H1 (cell line): ENCODE measurements around the gene CELSR1. TPM values are rescaled to one million over a fixed set of nuclear protein-coding genes. Genes with fewer than 3 reads are reported as not detected.

ENCODE experiments used
- CTCF ChIA-PET: fragments of 300-600 bp; sonication (Branson Sonifier 250); formaldehyde crosslinking; loops from one replicate; lab custom pipeline; 2021; ENCODE audit not compliant: partially characterized antibody; lab: Charles Lee
- POLR2A ChIA-PET: fragments of 300-600 bp; sonication (Branson Sonifier 250); formaldehyde crosslinking; loops from one replicate; lab custom pipeline; 2021; ENCODE audit warnings: inconsistent platforms; ENCODE audit not compliant: partially characterized antibody; lab: Charles Lee
- DNase-seq, 2 experiments: peaks; one replicate each; pipeline versions ENCODE4 v3.0.0 to v3.0.0-alpha.2; 2010 to 2022; ENCODE audit warnings: low spot score in 2 of 2, low read depth in 1 of 2, mixed read lengths in 1 of 2
- FAIRE-seq: peaks from 2 replicates; lab custom pipeline; 2011; peaks lifted over from hg19 to GRCh38; lab: Jason Lieb, UNC
- H2AFZ ChIP-seq: 2 replicates; pipeline ENCODE4 v1.8.1; 2012; ENCODE audit warnings: low read length, inconsistent platforms
- H2AK5ac ChIP-seq: 2 replicates; pipeline ENCODE4 v1.6.1; 2013; ENCODE audit warnings: low read depth, low read length
- H2BK120ac ChIP-seq: replicated peaks from 2 replicates; pipeline ENCODE3; 2013; ENCODE audit warnings: low read depth, low read length, inconsistent platforms
- H2BK12ac ChIP-seq: 2 replicates; pipeline ENCODE4 v1.6.1; 2013; ENCODE audit warnings: low read depth, low read length
- H2BK15ac ChIP-seq: 2 replicates; pipeline ENCODE4 v1.6.1; 2013; ENCODE audit warnings: low read length
- H2BK20ac ChIP-seq: 2 replicates; pipeline ENCODE4 v1.6.1; 2013; ENCODE audit warnings: low read length
- H2BK5ac ChIP-seq: 2 replicates; pipeline ENCODE4 v1.6.1; 2013; ENCODE audit warnings: low read depth, low read length
- H3K14ac ChIP-seq: 2 replicates; pipeline ENCODE4 v1.6.1; 2013; ENCODE audit warnings: inconsistent platforms; ENCODE audit not compliant: insufficient read length
- H3K18ac ChIP-seq: 2 replicates; pipeline ENCODE4 v1.6.1; 2013; ENCODE audit warnings: low read length; ENCODE audit errors: extremely low read depth
- H3K23ac ChIP-seq: 2 replicates; pipeline ENCODE4 v1.6.1; 2013; ENCODE audit warnings: inconsistent platforms; ENCODE audit not compliant: insufficient read length
- H3K23me2 ChIP-seq: 2 replicates; pipeline ENCODE4 v1.6.1; 2013; ENCODE audit warnings: low read depth, low read length
- H3K27ac ChIP-seq: 2 replicates; pipeline ENCODE4 v1.6.1; 2011; ENCODE audit warnings: low read depth, low read length, inconsistent platforms
- H3K27me3 ChIP-seq, 4 experiments: replicated peaks in 1 of 4; 1 replicate in 1 of 4; 2 replicates in 3 of 4; pipeline versions ENCODE4 v1.6.1 to v1.8.1; 2011 to 2013; ENCODE audit warnings: low read length in 3 of 4, mild to moderate bottlenecking in 3 of 4, inconsistent platforms in 2 of 4, mixed read lengths in 2 of 4, moderate library complexity in 1 of 4; ENCODE audit not compliant: control insufficient read depth in 3 of 4, insufficient read depth in 3 of 4; ENCODE audit errors: extremely low read depth in 1 of 4
- H3K36me3 ChIP-seq, 4 experiments: 2 replicates each; pipeline versions ENCODE4 v1.6.1 to v1.8.1; 2011 to 2013; ENCODE audit warnings: mild to moderate bottlenecking in 4 of 4, low read length in 3 of 4, moderate library complexity in 2 of 4, control low read depth in 1 of 4, inconsistent platforms in 1 of 4; ENCODE audit not compliant: insufficient read depth in 4 of 4, control insufficient read depth in 2 of 4
- H3K4ac ChIP-seq: replicated peaks from 2 replicates; pipeline ENCODE3; 2013; ENCODE audit warnings: low read length, low read depth, mixed read lengths, inconsistent platforms; ENCODE audit not compliant: insufficient read length
- H3K4me1 ChIP-seq, 4 experiments: replicated peaks in 1 of 4; 1 replicate in 1 of 4; 2 replicates in 3 of 4; pipeline versions ENCODE4 v1.6.1 to v1.8.1; 2011 to 2013; ENCODE audit warnings: low read length in 3 of 4, inconsistent platforms in 2 of 4, mixed read lengths in 1 of 4; ENCODE audit not compliant: insufficient read depth in 4 of 4, control insufficient read depth in 3 of 4
- H3K4me2 ChIP-seq, 2 experiments: 2 replicates each; pipeline versions ENCODE4 v1.6.1 to v1.8.1; 2011 to 2013; ENCODE audit warnings: low read depth in 2 of 2, low read length in 2 of 2, control low read depth in 1 of 2, inconsistent platforms in 1 of 2, mild to moderate bottlenecking in 1 of 2; ENCODE audit not compliant: insufficient read depth in 1 of 2
- H3K4me3 ChIP-seq, 4 experiments: fragments of 200-600, 300-600 bp in 1 of 4; sonication (generic), shearing (Covaris generic), sonication (Bioruptor Twin) in 1 of 4; 2 replicates each; pipeline versions ENCODE4 v1.5.1 to v1.8.1; 2011 to 2016; ENCODE audit warnings: low read length in 4 of 4, low read depth in 3 of 4, control low read depth in 2 of 4, inconsistent platforms in 2 of 4, mild to moderate bottlenecking in 2 of 4, mixed read lengths in 1 of 4, moderate library complexity in 1 of 4; ENCODE audit not compliant: insufficient read depth in 2 of 4; ENCODE audit errors: extremely low read depth in 1 of 4
- H3K56ac ChIP-seq: replicated peaks from 2 replicates; pipeline ENCODE3; 2013; ENCODE audit warnings: low read depth, mild to moderate bottlenecking, mixed read lengths, low read length, inconsistent platforms; ENCODE audit not compliant: insufficient read length
- H3K79me1 ChIP-seq: 2 replicates; pipeline ENCODE4 v1.6.1; 2013; ENCODE audit warnings: low read depth, low read length, control low read depth
- H3K79me2 ChIP-seq, 2 experiments: 2 replicates each; pipeline versions ENCODE4 v1.6.1 to v1.8.1; 2012 to 2013; ENCODE audit warnings: low read length in 2 of 2, mild to moderate bottlenecking in 2 of 2, inconsistent platforms in 1 of 2; ENCODE audit not compliant: insufficient read depth in 2 of 2, control insufficient read depth in 1 of 2
- H3K9ac ChIP-seq, 4 experiments: replicated peaks in 1 of 4; 1 replicate in 1 of 4; 2 replicates in 3 of 4; pipeline versions ENCODE4 v1.6.1 to v1.8.1; 2011 to 2013; ENCODE audit warnings: low read depth in 3 of 4, low read length in 3 of 4, control low read depth in 2 of 4, mild to moderate bottlenecking in 2 of 4, moderate library complexity in 2 of 4, inconsistent platforms in 1 of 4; ENCODE audit errors: extremely low read depth in 1 of 4
- H3K9me3 ChIP-seq, 2 experiments: 2 replicates each; pipeline versions ENCODE4 v1.6.1 to v1.8.1; 2012 to 2013; ENCODE audit warnings: mild to moderate bottlenecking in 2 of 2, moderate library complexity in 2 of 2, control low read depth in 1 of 2, inconsistent platforms in 1 of 2, low read depth in 1 of 2, low read length in 1 of 2, mixed read lengths in 1 of 2; ENCODE audit not compliant: insufficient read depth in 2 of 2
- H4K20me1 ChIP-seq, 2 experiments: replicated peaks in 1 of 2; 2 replicates each; pipeline versions ENCODE3 to v1.8.1; 2011 to 2013; ENCODE audit warnings: inconsistent platforms in 2 of 2, low read length in 2 of 2, mild to moderate bottlenecking in 1 of 2; ENCODE audit not compliant: insufficient read depth in 2 of 2, control insufficient read depth in 1 of 2
- H4K5ac ChIP-seq: 2 replicates; pipeline ENCODE4 v1.6.1; 2013; ENCODE audit warnings: low read length, low read depth, mixed read lengths, inconsistent platforms; ENCODE audit not compliant: insufficient read length
- H4K8ac ChIP-seq: 2 replicates; pipeline ENCODE4 v1.8.0; 2013; ENCODE audit warnings: mild to moderate bottlenecking, moderate library complexity, low read length, inconsistent platforms; ENCODE audit not compliant: insufficient read depth; ENCODE audit errors: extremely low read depth
- H4K91ac ChIP-seq: replicated peaks from 2 replicates; pipeline ENCODE3; 2013; ENCODE audit warnings: low read length, mixed read lengths, inconsistent platforms; ENCODE audit not compliant: insufficient read length
- CEBPB ChIP-seq: IDR thresholded peaks from 2 replicates; pipeline ENCODE4 v1.6.1; 2012; ENCODE audit warnings: low read depth, low read length
- NANOG ChIP-seq: IDR thresholded peaks from 2 replicates; pipeline ENCODE4 v1.6.1; 2011; ENCODE audit warnings: low read length, low read depth, mild to moderate bottlenecking, inconsistent platforms; ENCODE audit not compliant: insufficient read depth, poor library complexity, severe bottlenecking
- SIRT6 ChIP-seq: IDR thresholded peaks from one replicate; pipeline ENCODE4 v1.7.1; 2012; ENCODE audit warnings: low read length, inconsistent platforms
- SP4 ChIP-seq: IDR thresholded peaks from 2 replicates; pipeline ENCODE4 v1.6.1; 2012; ENCODE audit warnings: low read length, inconsistent platforms
- TAF7 ChIP-seq: optimal IDR thresholded peaks from 2 replicates; pipeline ENCODE3; 2011; ENCODE audit warnings: low read depth, mild to moderate bottlenecking, inconsistent platforms, low read length, moderate library complexity, borderline replicate concordance
- WGBS, 2 experiments: shearing (Covaris generic) in 1 of 2; methylation state at CpG; one replicate each; pipeline versions ENCODE4 v1.1.6 to v1.1.7; 2013 to 2015; ENCODE audit warnings: low lambda C conversion rate in 2 of 2, mixed read lengths in 2 of 2, inconsistent platforms in 1 of 2, low coverage in 1 of 2, missing lambda C conversion rate in 1 of 2; ENCODE audit not compliant: insufficient replicate concordance in 2 of 2, insufficient coverage in 1 of 2, insufficient read length in 1 of 2; ENCODE audit errors: extremely low coverage in 1 of 2, missing lambda C conversion rate in 1 of 2; 5-methylcytosine and 5-hydroxymethylcytosine counted together
- polyA plus RNA-seq, 7 experiments: library from polyadenylated mRNA; depleted of rRNA in 3 of 7; stranded (reverse) in 5 of 7; unstranded in 2 of 7; fragments of >200 nt in 5 of 7; fragments of 200-250 nt in 2 of 7; gene quantifications; 1 replicate in 5 of 7; 2 replicates in 1 of 7; 4 replicates in 1 of 7; pipeline versions ENCODE4 v1.2.1 to v1.2.3, GENCODE V29; 2011 to 2013; ENCODE audit warnings: missing spikeins in 2 of 7, mixed read lengths in 2 of 7
- total RNA-seq: library from RNA; stranded (reverse); fragmentation: NEBNext Ultra II Directional; extraction: Animal tissue kit (Norgen Biotek cat#: 25700); gene quantifications from 2 replicates; pipeline ENCODE4 v1.2.1, GENCODE V29; 2021

Gene CELSR1
- total and polyA plus RNA-seq, 2 of the 8 experiments (the other 6 are each of a cell fraction or from before 2014, with no cell fraction given) = 9.0 to 12.4 TPM

DNA sequence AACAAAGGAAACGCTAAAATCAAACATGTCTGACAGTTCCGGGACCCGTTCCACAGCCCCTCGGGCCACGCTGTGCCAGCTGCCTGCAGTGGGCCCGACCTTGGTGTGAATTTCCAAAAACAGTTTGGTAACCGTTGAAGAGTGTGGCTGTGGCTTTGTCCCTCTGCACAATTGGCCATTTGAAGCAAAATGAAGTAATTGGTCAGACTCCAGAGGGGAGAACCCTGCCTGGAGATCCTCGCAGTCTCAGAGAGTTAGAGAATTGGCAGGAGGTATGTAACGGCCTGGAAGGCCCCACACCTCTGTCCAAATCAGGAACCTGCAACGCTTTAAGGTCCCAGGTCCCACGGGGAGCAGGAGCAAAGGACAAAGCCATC, 175.6 kb downstream of the CELSR1 start:
- Histone ChIP-seq H3K79me1 (no peaks in the 10 kb centered on the region), H2AK5ac (no peak overlapping the region), H4K20me1 (peaks cover 0 to 3% of the 10 kb centered on the region in 2 experiments), H3K4me1 (peaks cover 0 to 2% (median 0%) of the 10 kb centered on the region in 4 experiments; a peak in 2 of 7 replicates), H3K79me2 (no peaks in the 10 kb centered on the region), H3K23ac (no peak overlapping the region), H3K9ac (no peak overlapping the region), H3K23me2 (no peaks in the 10 kb centered on the region), H2BK5ac (no peak overlapping the region), H3K14ac (no peak overlapping the region), H4K8ac (no peak overlapping the region), H3K27me3 (no peaks in the 10 kb centered on the region), H2AFZ (no peak overlapping the region), H3K36me3 (peaks cover 0 to 5% (median 2%) of the 10 kb centered on the region in 4 experiments; a peak in 3 of 8 replicates), H3K4me2 (no peak overlapping the region), H4K91ac (no peak overlapping the region), H3K27ac (no peak overlapping the region), H3K4ac (no peak overlapping the region), H3K4me3 (no peak overlapping the region), H4K5ac (no peak overlapping the region), H2BK120ac (no peak overlapping the region), H3K9me3 (no peaks in the 10 kb centered on the region; a peak in 1 of 4 replicates), H2BK15ac (no peak overlapping the region), H2BK12ac (no peak overlapping the region), H2BK20ac (no peak overlapping the region), H3K18ac (no peak overlapping the region), H3K56ac (no peak overlapping the region)
- DNase-seq = no peak
- TF ChIP-seq NANOG (no peak), SP4 (no peak), TAF7 (no peak), SIRT6 (no peak), CEBPB (no peak)
- no peak for FAIRE-seq
- POLR2A ChIA-PET = interaction anchor here (1.3 to 1.4 kb wide), 2 partner anchors 11 to 22 kb away, joined by 4 read pairs; no protein-coding TSS in a partner anchor
- CTCF ChIA-PET = no interaction called here
- whole genome bisulfite sequencing, 2 experiments = 89% methylated on average over 11 of the region's 11 CpGs; no CpG with 5 or more reads in 1 of the 2 experiments
